IMR-90 (cell line): Measurements from ENCODE around the gene NGEF. TPM values are rescaled to one million over a fixed set of nuclear protein-coding genes. Genes with fewer than 3 reads are reported as not detected.
"Not testable (repeated sequence)": the region's sequence is repeated elsewhere in the genome, so short reads cannot be mapped to it uniquely, and the experiment has no call there.

Experiments
- ATAC-seq: fragments of 200-7000 bp; cut with Tn5 transposase; 2 replicates; pipeline ENCODE4 v1.9.1; 2020; ENCODE audit warnings: low read depth, mild to moderate bottlenecking, moderate library complexity
- BruUV-seq: library from RNA; stranded (reverse); fragments of 400-500 nt; replicated peaks from 2 replicates; lab custom pipeline; 2021; lab: Mats Ljungman, UMichigan
- CTCF ChIA-PET: fragments of 300-600 bp; formaldehyde crosslinking; extraction: SDS; loops from one replicate; lab custom pipeline; 2021; ENCODE audit warnings: antibody characterized with exemption; lab: Yijun Ruan, JAX
- POLR2A ChIA-PET: fragments of 300-600 bp; sonication (Branson Sonifier 250); formaldehyde crosslinking; loops from one replicate; lab custom pipeline; 2022; ENCODE audit warnings: antibody characterized with exemption; ENCODE audit not compliant: unreplicated experiment; lab: Charles Lee
- DNase-seq: peaks from one replicate; pipeline ENCODE4 v3.0.0; 2013
- H2AFZ ChIP-seq: replicated peaks from 2 replicates; pipeline ENCODE3; 2013; ENCODE audit warnings: low read length, mild to moderate bottlenecking; ENCODE audit not compliant: poor library complexity
- H2AK5ac ChIP-seq: 2 replicates; pipeline ENCODE4 v1.6.1; 2013; ENCODE audit warnings: low read depth, low read length, inconsistent platforms
- H2AK9ac ChIP-seq: replicated peaks from 2 replicates; pipeline ENCODE3; 2013; ENCODE audit warnings: mild to moderate bottlenecking, low read depth, low read length, moderate library complexity; ENCODE audit not compliant: poor library complexity
- H2BK120ac ChIP-seq: 2 replicates; pipeline ENCODE4 v1.6.1; 2013; ENCODE audit warnings: low read depth, low read length, inconsistent platforms
- H2BK15ac ChIP-seq: 3 replicates; pipeline ENCODE4 v1.6.1; 2013; ENCODE audit warnings: low read depth, low read length, inconsistent platforms
- H2BK20ac ChIP-seq: 2 replicates; pipeline ENCODE4 v1.6.1; 2013; ENCODE audit warnings: low read depth, mild to moderate bottlenecking, inconsistent platforms, low read length, moderate library complexity
- H2BK5ac ChIP-seq: 2 replicates; pipeline ENCODE4 v1.6.1; 2013; ENCODE audit warnings: mild to moderate bottlenecking, low read depth, low read length, inconsistent platforms; ENCODE audit not compliant: poor library complexity, severe bottlenecking
- H3K14ac ChIP-seq: replicated peaks from 2 replicates; pipeline ENCODE4 v1.6.1; 2013; ENCODE audit warnings: low read depth, low read length, inconsistent platforms
- H3K18ac ChIP-seq: 2 replicates; pipeline ENCODE4 v1.6.1; 2013; ENCODE audit warnings: low read depth, low read length, control low read depth
- H3K23ac ChIP-seq: 2 replicates; pipeline ENCODE4 v1.6.1; 2013; ENCODE audit warnings: low read depth, low read length, inconsistent platforms
- H3K27ac ChIP-seq: 2 replicates; pipeline ENCODE4 v1.5.1; 2013; ENCODE audit warnings: mild to moderate bottlenecking, control low read depth, low read length; ENCODE audit not compliant: insufficient read depth
- H3K27me3 ChIP-seq: 2 replicates; pipeline ENCODE4 v1.6.1; 2013; ENCODE audit warnings: low read length; ENCODE audit not compliant: control insufficient read depth, insufficient read depth
- H3K36me3 ChIP-seq: 2 replicates; pipeline ENCODE4 v1.6.1; 2013; ENCODE audit warnings: low read length, mixed read lengths; ENCODE audit not compliant: control insufficient read depth, insufficient read depth
- H3K4ac ChIP-seq: 2 replicates; pipeline ENCODE4 v1.6.1; 2013; ENCODE audit warnings: low read depth, low read length, inconsistent platforms
- H3K4me1 ChIP-seq: 2 replicates; pipeline ENCODE4 v1.6.1; 2013; ENCODE audit warnings: low read length, mixed read lengths; ENCODE audit not compliant: control insufficient read depth, insufficient read depth
- H3K4me2 ChIP-seq: 2 replicates; pipeline ENCODE4 v1.6.1; 2013; ENCODE audit warnings: low read depth, mild to moderate bottlenecking, control low read depth, low read length, moderate library complexity
- H3K4me3 ChIP-seq: 2 replicates; pipeline ENCODE4 v1.5.1; 2013; ENCODE audit warnings: low read depth, mild to moderate bottlenecking, control low read depth, low read length, moderate library complexity; ENCODE audit not compliant: insufficient read depth
- H3K56ac ChIP-seq: 2 replicates; pipeline ENCODE4 v1.6.1; 2013; ENCODE audit warnings: low read length, inconsistent platforms; ENCODE audit not compliant: insufficient read depth; ENCODE audit errors: extremely low read depth
- H3K79me1 ChIP-seq, 2 experiments: 2 replicates each; pipeline ENCODE4 v1.6.1; 2013; ENCODE audit warnings: low read length in 2 of 2, inconsistent platforms in 1 of 2, low read depth in 1 of 2
- H3K9ac ChIP-seq: 2 replicates; pipeline ENCODE4 v1.6.1; 2013; ENCODE audit warnings: low read depth, low read length, control low read depth
- H3K9me1 ChIP-seq: 2 replicates; pipeline ENCODE4 v1.6.1; 2013; ENCODE audit warnings: low read length, inconsistent platforms; ENCODE audit not compliant: insufficient read depth
- H3K9me3 ChIP-seq: 2 replicates; pipeline ENCODE4 v1.6.1; 2013; ENCODE audit warnings: low read length; ENCODE audit not compliant: control insufficient read depth, insufficient read depth
- H4K20me1 ChIP-seq: 2 replicates; pipeline ENCODE4 v1.6.1; 2013; ENCODE audit warnings: low read length, inconsistent platforms; ENCODE audit not compliant: insufficient read depth
- H4K5ac ChIP-seq: 2 replicates; pipeline ENCODE4 v1.6.1; 2013; ENCODE audit warnings: mild to moderate bottlenecking, low read depth, low read length, control low read depth
- H4K8ac ChIP-seq, 2 experiments: 2 replicates each; pipeline ENCODE4 v1.6.1; 2013; ENCODE audit warnings: low read depth in 2 of 2, low read length in 2 of 2, control low read depth in 1 of 2, inconsistent platforms in 1 of 2
- H4K91ac ChIP-seq: 2 replicates; pipeline ENCODE4 v1.6.1; 2013; ENCODE audit warnings: low read depth, low read length, inconsistent platforms; ENCODE audit not compliant: insufficient read depth
- WGBS, 2 experiments: methylation state at CpG; one replicate each; pipeline versions ENCODE4 v1.1.5 to v1.1.7; 2013; ENCODE audit warnings: missing lambda C conversion rate in 2 of 2; ENCODE audit not compliant: insufficient read length in 1 of 2; ENCODE audit errors: extremely low coverage in 2 of 2; 5-methylcytosine and 5-hydroxymethylcytosine counted together
- dilution Hi-C: fragments of 300-500 bp; cut with HindIII; formaldehyde crosslinking; loops from one replicate; pipeline ENCODE4 v1.14.3; 2018; ENCODE audit warnings: low sequenced_read_pairs; ENCODE audit not compliant: unreplicated experiment
- in situ Hi-C: fragments of 300-500 bp; cut with MboI; formaldehyde crosslinking; loops from 3 replicates; pipeline ENCODE4 v1.14.3; 2019; ENCODE audit warnings: low sequenced_read_pairs, inconsistent platforms, mixed read lengths
- intact Hi-C: fragments of 100-400 bp; cut with micrococcal nuclease; formaldehyde crosslinking; loops from 2 replicates; pipeline ENCODE4 v1.10.0; 2022
- polyA plus RNA-seq, 3 experiments: library from polyadenylated mRNA; depleted of rRNA; stranded (reverse); fragments of >200 nt; gene quantifications; 2 replicates each; pipeline ENCODE4 v1.2.3, GENCODE V29; 2012; ENCODE audit warnings: low replicate concordance in 1 of 3
- total RNA-seq: library from RNA; depleted of rRNA; stranded (reverse); fragments of >200 nt; gene quantifications from 2 replicates; pipeline ENCODE4 v1.2.3, GENCODE V29; 2012

Gene NGEF
- total and polyA plus RNA-seq, 2 of the 4 experiments (the other 2 are of a cell fraction), result 1.1 to 1.7 TPM

DNA sequence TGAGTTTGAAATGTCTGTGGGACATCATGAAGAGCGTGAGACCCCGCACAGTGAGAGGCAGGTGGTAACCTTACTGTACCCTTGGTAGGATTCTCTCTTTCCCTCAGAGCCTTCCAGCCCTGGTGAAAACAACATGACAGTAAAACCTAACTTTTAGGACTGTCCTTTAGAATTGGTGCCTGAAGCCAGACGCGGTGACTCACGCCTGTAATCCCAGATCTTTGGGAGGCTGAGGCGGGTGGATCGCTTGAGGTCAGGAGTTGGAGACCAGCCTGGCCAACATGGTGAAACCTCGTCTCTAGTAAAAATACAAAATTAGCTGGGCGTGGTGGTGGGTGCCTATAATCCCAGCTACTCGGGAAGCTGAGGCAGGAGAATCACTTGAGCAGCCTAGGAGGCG, 161.0 kb downstream of the NGEF start:
- H3K56ac ChIP-seq, H3K23ac ChIP-seq, H3K9ac ChIP-seq, H2BK5ac ChIP-seq, H2BK20ac ChIP-seq, intact Hi-C loops, H3K27me3 ChIP-seq, H4K8ac ChIP-seq, H4K91ac ChIP-seq, H3K14ac ChIP-seq, H3K4me3 ChIP-seq, ATAC-seq, H4K5ac ChIP-seq, H3K9me1 ChIP-seq, H2AK9ac ChIP-seq, DNase-seq, H2AFZ ChIP-seq, H3K4me2 ChIP-seq, H3K4ac ChIP-seq, H3K18ac ChIP-seq, H3K27ac ChIP-seq, dilution Hi-C loops, H3K9me3 ChIP-seq, H2BK120ac ChIP-seq, H3K4me1 ChIP-seq, POLR2A ChIA-PET, H4K20me1 ChIP-seq, BruUV-seq, H2AK5ac ChIP-seq, H2BK15ac ChIP-seq: not testable (repeated sequence)
- H3K36me3 ChIP-seq, result peaks cover 30% of the 10 kb centered on the region
- WGBS, 2 experiments, result 95% methylated on average over 4 of the region's 11 CpGs; no CpG with 5 or more reads in 1 of the 2 experiments
- peaks cover 0 to 12% of the 10 kb centered on the region in 2 experiments; a peak in 2 of 4 replicates for H3K79me1 ChIP-seq
- in situ Hi-C loops, result loop anchor here (5.0 to 10.0 kb wide), 2 partner anchors 203 to 400 kb away; partner anchors contain the start of gene ATG16L1
- CTCF ChIA-PET, result interaction anchor here (1.1 to 1.4 kb wide), 3 partner anchors 30 to 203 kb away, joined by 3 read pairs; no protein-coding TSS in a partner anchor
